Ishikawa (cell line): Measurements from ENCODE around the gene RASL10A.
A peak's percentile ranks its signal among the peaks of the same experiment; 100 is the strongest.

Experiments
- CEBPB ChIP-seq: IDR thresholded peaks from 2 replicates; pipeline ENCODE4 v1.6.1; 2012
- CREB1 ChIP-seq: IDR thresholded peaks from 2 replicates; pipeline ENCODE4 v1.6.1; 2012; ENCODE audit warnings: low read depth
- EGR1 ChIP-seq: IDR thresholded peaks from 2 replicates; pipeline ENCODE4 v1.6.1; 2012
- EP300 ChIP-seq: IDR thresholded peaks from 2 replicates; pipeline ENCODE4 v1.6.1; 2012; ENCODE audit warnings: borderline replicate concordance
- FOXM1 ChIP-seq: IDR thresholded peaks from 2 replicates; pipeline ENCODE4 v1.6.1; 2012; ENCODE audit warnings: low read depth, borderline replicate concordance
- NFIC ChIP-seq: IDR thresholded peaks from 2 replicates; pipeline ENCODE4 v1.6.1; 2012
- RAD21 ChIP-seq: IDR thresholded peaks from 2 replicates; pipeline ENCODE4 v1.6.1; 2012; ENCODE audit warnings: low read depth
- TAF1 ChIP-seq: IDR thresholded peaks from 2 replicates; pipeline ENCODE4 v1.6.1; 2012; ENCODE audit warnings: low read depth, mild to moderate bottlenecking
- TCF12 ChIP-seq: IDR thresholded peaks from 2 replicates; pipeline ENCODE4 v1.6.1; 2012; ENCODE audit warnings: low read depth
- TEAD4 ChIP-seq: IDR thresholded peaks from 2 replicates; pipeline ENCODE4 v1.6.1; 2012
- YY1 ChIP-seq: IDR thresholded peaks from 2 replicates; pipeline ENCODE4 v1.6.1; 2012; ENCODE audit warnings: low read depth
- ZBTB7A ChIP-seq: IDR thresholded peaks from 2 replicates; pipeline ENCODE4 v1.6.1; 2012; ENCODE audit warnings: low read depth
- TF ChIP-seq, protein P1 (sequence below): IDR thresholded peaks from 2 replicates; pipeline ENCODE4 v1.6.1; 2012
- TF ChIP-seq, protein P2 (sequence below): IDR thresholded peaks from 2 replicates; pipeline ENCODE4 v1.6.1; 2012
- TF ChIP-seq, protein P3 (sequence below): IDR thresholded peaks from 2 replicates; pipeline ENCODE4 v1.6.1; 2012; ENCODE audit warnings: low read depth, mild to moderate bottlenecking

RASL10A gene, protein sequence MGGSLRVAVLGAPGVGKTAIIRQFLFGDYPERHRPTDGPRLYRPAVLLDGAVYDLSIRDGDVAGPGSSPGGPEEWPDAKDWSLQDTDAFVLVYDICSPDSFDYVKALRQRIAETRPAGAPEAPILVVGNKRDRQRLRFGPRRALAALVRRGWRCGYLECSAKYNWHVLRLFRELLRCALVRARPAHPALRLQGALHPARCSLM

DNA sequence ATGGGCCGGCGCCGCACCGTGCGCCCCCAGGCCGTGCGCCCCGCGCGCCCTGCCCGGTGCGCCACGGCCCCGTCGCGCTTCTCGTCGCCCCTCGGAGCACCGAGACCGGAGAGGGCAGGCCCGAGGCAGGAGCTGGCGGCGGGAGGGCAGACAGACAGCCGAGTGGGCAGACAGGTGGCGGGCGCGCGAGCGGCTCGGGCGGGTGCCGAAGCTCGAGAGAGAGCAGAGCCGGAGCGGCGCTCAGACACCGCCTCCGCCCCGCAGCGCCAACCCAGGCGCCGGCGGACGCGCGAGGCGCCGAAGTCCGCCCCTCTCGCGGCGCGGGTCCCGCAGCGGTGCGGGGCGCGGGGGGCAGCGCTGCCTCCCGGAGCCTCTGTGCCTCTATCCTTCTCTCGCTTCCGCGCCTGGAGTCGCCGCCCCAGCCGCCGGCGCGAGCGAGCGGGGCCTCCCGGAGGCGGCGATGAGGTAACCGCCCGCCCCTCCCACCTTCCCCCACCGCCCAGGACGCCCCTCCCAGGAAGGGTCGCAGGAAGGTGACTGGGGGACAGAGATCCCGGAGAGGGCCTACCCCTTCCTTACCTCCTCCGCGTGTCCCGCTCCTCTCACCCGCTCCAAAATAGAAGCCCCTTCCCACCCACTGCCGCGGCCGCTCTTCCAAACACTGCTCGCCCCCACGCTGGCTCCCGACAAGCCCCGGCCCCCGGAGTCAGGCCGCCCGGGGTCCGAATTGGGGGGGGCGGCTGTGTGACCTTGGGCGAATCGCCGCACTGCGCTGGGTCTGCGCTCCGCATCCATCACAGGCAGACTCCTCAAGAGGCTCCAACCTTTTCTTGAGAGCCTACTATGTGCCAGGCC, at the start of gene RASL10A:
Gene RASL10A, minus strand, starts transcription at position 412 of the 855 bp plus-strand sequence. CDS start 451 bp downstream, outside the sequence.
- TF ChIP-seq, protein P1, sequence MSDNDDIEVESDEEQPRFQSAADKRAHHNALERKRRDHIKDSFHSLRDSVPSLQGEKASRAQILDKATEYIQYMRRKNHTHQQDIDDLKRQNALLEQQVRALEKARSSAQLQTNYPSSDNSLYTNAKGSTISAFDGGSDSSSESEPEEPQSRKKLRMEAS, result peak; percentile 32; the same call in 1 of the 2 replicates
- TF ChIP-seq TCF12 (no peak), ZBTB7A (peak; percentile 45; the same call in 1 of the 2 replicates), CEBPB (no peak)

DNA sequence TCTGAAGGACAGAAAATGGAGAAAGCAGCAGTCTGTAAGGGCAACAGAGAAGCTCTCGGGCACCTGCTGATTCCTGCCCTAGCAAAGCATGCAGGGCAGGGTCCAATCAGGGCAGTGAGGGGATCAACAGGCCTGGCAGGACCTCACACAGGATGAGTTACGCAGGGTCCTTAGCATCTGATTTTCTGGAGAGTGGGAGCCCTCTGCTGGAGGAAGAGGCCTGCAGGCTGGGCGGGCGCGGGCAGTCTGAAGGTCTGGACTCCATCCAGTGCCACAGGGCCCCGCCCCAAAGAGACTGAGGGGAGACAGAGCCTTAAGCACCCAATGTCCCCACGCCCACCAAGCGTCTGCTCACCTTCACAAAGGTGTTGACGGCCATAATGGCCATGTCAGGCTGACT, 44.0 kb upstream of the RASL10A start:
- TF ChIP-seq TEAD4 (no peak), RAD21 (peak; percentile 75)

DNA sequence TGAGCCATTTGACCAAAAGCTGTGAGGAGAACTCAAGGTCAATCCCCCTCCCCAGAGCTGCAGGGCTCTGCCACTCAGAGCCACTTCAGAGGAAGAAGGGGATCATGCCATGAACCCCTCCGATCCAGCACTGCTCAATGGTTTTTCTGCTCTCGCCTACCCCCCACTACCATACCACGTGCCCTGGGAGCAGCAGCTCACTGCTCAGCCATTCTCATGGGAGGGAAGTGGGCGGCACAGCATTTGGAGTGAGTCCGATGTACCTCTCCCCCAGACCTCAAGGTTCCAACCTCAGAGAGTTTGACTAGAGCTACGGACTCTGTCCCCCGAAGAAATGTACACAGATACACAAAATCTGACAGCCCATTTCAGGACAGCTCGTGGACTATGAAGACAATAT, 38.4 kb upstream of the RASL10A start:
- TF ChIP-seq NFIC (no peak), CEBPB (no peak)

DNA sequence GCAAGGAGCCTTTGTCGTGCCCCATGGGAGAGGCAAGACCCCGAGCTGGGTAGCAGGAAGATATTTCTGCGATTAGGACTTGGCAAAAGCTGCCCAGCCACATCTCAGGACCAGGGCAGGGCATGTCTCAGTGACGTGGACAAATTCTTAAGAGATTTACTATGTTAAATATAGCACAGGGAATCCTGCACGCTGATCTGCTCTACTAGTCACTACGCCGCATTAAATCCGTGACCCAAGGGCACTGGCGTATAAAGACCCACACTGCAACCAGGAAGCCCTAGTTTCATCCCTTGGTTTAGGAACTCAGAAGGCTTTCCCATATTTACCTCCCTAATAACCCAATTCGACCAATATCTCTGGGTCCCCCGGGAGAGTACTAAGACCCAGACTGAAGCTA, 37.8 kb upstream of the RASL10A start:
- TF ChIP-seq CEBPB (no peak), RAD21 (no peak), YY1 (no peak), EGR1 (no peak), TCF12 (no peak), TEAD4 (no peak), TAF1 (no peak), CREB1 (no peak), NFIC (no peak), EP300 (no peak), FOXM1 (no peak)
- TF ChIP-seq, protein P2, sequence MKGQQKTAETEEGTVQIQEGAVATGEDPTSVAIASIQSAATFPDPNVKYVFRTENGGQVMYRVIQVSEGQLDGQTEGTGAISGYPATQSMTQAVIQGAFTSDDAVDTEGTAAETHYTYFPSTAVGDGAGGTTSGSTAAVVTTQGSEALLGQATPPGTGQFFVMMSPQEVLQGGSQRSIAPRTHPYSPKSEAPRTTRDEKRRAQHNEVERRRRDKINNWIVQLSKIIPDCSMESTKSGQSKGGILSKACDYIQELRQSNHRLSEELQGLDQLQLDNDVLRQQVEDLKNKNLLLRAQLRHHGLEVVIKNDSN, result no peak
- TF ChIP-seq, protein P1, result no peak
- TF ChIP-seq, protein P3, sequence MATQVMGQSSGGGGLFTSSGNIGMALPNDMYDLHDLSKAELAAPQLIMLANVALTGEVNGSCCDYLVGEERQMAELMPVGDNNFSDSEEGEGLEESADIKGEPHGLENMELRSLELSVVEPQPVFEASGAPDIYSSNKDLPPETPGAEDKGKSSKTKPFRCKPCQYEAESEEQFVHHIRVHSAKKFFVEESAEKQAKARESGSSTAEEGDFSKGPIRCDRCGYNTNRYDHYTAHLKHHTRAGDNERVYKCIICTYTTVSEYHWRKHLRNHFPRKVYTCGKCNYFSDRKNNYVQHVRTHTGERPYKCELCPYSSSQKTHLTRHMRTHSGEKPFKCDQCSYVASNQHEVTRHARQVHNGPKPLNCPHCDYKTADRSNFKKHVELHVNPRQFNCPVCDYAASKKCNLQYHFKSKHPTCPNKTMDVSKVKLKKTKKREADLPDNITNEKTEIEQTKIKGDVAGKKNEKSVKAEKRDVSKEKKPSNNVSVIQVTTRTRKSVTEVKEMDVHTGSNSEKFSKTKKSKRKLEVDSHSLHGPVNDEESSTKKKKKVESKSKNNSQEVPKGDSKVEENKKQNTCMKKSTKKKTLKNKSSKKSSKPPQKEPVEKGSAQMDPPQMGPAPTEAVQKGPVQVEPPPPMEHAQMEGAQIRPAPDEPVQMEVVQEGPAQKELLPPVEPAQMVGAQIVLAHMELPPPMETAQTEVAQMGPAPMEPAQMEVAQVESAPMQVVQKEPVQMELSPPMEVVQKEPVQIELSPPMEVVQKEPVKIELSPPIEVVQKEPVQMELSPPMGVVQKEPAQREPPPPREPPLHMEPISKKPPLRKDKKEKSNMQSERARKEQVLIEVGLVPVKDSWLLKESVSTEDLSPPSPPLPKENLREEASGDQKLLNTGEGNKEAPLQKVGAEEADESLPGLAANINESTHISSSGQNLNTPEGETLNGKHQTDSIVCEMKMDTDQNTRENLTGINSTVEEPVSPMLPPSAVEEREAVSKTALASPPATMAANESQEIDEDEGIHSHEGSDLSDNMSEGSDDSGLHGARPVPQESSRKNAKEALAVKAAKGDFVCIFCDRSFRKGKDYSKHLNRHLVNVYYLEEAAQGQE, result no peak

DNA sequence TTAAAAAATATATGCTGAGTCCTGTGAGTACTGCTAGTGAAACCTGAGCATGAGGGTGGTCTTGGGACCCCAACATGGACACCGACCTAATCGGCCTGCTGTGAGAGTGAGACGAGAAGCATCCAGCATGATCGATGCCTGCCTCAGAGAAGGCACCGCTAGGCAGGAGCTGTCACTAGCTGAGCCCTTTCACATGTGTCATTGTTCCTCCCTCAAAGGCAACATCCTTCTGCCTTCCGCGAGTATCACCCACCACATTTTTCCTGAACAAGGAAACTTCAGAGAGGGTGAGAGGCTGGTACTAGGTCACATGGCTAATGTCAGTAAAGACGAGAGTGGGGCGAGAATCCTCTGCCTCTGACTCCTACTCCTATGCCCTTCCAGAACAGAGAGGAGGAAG, 37.3 kb upstream of the RASL10A start:
- TF ChIP-seq TCF12, result no peak
- TF ChIP-seq TEAD4, result no peak

DNA sequence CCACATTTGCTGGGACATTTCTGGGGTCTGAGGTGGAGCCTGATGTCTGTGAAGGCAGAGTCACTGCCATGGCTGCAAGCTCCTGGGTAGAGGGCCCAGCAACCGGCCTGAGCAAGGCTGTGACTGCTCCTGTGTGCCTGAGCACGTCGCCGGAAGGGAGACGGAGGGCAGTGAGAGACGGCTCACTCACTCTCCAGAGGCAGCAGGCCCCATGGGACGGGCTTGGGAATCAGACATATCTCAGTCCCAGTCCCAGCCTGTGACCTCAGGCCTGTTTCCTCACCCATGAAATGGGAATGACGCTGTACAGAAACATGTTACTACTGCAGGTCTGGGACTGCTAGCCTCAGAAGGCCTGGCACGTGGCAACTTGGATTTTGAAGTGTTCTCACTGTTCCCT, 36.4 kb upstream of the RASL10A start:
- TF ChIP-seq CREB1 (no peak), NFIC (no peak), TCF12 (no peak), YY1 (no peak), EGR1 (no peak), TEAD4 (no peak), ZBTB7A (no peak)

DNA sequence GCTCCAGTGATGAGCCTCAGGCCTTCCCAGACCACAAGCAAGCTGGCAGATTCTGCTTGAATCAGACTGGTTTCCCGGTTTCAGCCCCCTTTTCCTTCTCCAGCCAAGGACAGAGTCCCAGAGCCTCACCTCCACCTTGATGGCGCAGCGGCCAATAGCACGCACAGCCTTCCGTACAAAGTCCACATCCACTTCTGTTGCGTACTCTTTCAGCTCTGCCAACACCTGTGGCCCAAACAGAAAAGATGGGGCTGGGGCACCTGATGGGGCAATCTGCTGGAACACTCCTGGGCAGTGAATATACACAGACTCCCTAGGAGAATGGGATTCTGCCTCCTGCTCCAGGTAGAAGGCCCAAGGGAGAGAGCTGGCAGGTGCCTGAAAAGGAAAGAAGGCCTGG, 35.5 kb upstream of the RASL10A start:
- no peak for TF ChIP-seq FOXM1
- TF ChIP-seq, protein P1, result no peak
- TF ChIP-seq RAD21, result no peak

DNA sequence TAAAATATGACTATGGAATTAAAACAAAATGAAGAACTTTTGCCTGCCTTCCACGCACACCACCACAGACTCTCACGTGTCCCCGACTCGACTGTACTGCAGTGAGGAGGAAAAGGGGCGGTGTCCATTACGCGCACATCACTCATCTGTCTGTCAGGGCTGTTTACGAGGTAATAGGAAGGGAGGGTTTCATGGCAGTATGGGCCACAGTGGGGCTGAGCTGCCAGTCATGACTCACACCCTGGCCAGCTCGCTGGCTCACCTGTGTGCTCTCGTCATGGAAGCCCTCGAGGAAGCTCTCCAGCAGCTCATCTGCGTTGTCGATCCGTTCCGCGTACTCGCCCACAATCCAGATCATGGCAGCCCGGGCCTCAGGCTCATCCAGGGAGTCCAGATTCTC, 33.5 kb upstream of the RASL10A start:
- TF ChIP-seq TCF12, result no peak
- TF ChIP-seq NFIC, result no peak
- TF ChIP-seq ZBTB7A, result no peak
- no peak for TF ChIP-seq FOXM1
- TF ChIP-seq RAD21, result no peak
- no peak for TF ChIP-seq TEAD4
- TF ChIP-seq, protein P2, result no peak
- no peak for TF ChIP-seq CEBPB
- TF ChIP-seq EGR1, result no peak
- TF ChIP-seq, protein P1, result no peak
- TF ChIP-seq YY1, result no peak
- TF ChIP-seq EP300, result no peak
- TF ChIP-seq, protein P3, result no peak
- no peak for TF ChIP-seq TAF1
- no peak for TF ChIP-seq CREB1
